Sigmoid colon (tissue), 7 donors: Measurements from ENCODE around the gene ABAT. TPM values are rescaled to one million over a fixed set of nuclear protein-coding genes. Genes with fewer than 3 reads are reported as not detected.

Experiments used
- DNase-seq: peaks from one replicate; pipeline ENCODE4 v3.0.0-alpha.2; 2019
- H3K27ac ChIP-seq, 4 donors: fragments of 200-600 bp; sonication (generic); one replicate each; pipeline ENCODE4 v1.5.1; 2016 to 2019; ENCODE audit warnings: mild to moderate bottlenecking in 1 of 4
- H3K27me3 ChIP-seq, 3 donors: fragments of 200-600 bp; sonication (generic); one replicate each; pipeline ENCODE4 v1.5.1; 2019; ENCODE audit warnings: mild to moderate bottlenecking in 1 of 3
- H3K36me3 ChIP-seq, 4 donors: fragments of 200-600 bp; sonication (generic); one replicate each; pipeline ENCODE4 v1.5.1; 2016 to 2019
- H3K4me1 ChIP-seq, 4 donors: fragments of 200-600 bp; sonication (generic); one replicate each; pipeline ENCODE4 v1.5.1; 2017 to 2019
- H3K4me3 ChIP-seq, 4 donors: fragments of 200-600 bp; sonication (generic); one replicate each; pipeline ENCODE4 v1.5.1; 2017 to 2019; ENCODE audit warnings: mild to moderate bottlenecking in 2 of 4, moderate library complexity in 1 of 4
- H3K9me3 ChIP-seq, 4 donors: fragments of 200-600 bp in 3 of 4; sonication (generic) in 3 of 4; one replicate each; pipeline versions ENCODE4 v1.5.1 to v1.6.1; 2013 to 2019
- CTCF ChIP-seq, 4 experiments: fragments of 450-650 bp in 3 of 4; fragments of 200-600 bp in 1 of 4; IDR thresholded peaks; one replicate each; pipeline ENCODE4 v1.5.1; 2016 to 2019; ENCODE audit warnings: antibody characterized with exemption in 4 of 4, mild to moderate bottlenecking in 3 of 4, moderate library complexity in 2 of 4
- EP300 ChIP-seq, 4 donors: sonication (generic); formaldehyde crosslinking; IDR thresholded peaks; one replicate each; pipeline ENCODE4 v1.6.1; 2017; ENCODE audit warnings: antibody characterized with exemption in 4 of 4
- POLR2A ChIP-seq, 2 donors: fragments of 450-650 bp; IDR thresholded peaks; one replicate each; pipeline ENCODE4 v1.6.1; 2016; ENCODE audit warnings: antibody characterized with exemption in 2 of 2, mild to moderate bottlenecking in 2 of 2, moderate library complexity in 2 of 2
- POLR2AphosphoS5 ChIP-seq, 4 donors: sonication (generic); formaldehyde crosslinking; IDR thresholded peaks; one replicate each; pipeline ENCODE4 v1.6.1; 2017; ENCODE audit warnings: antibody characterized with exemption in 4 of 4
- WGBS, 2 donors: extraction: QIAGEN DNeasy Blood & Tissue Kit; methylation state at CpG; one replicate each; pipeline ENCODE4 v1.1.7; 2013; 5-methylcytosine and 5-hydroxymethylcytosine counted together
- intact Hi-C: fragments of 100-400 bp; cut with DNase I; formaldehyde crosslinking; loops from one replicate; pipeline ENCODE4 v1.15.1; 2023
- polyA plus RNA-seq, 3 donors: library from polyadenylated mRNA; stranded (reverse); fragments of 200-250 nt; gene quantifications; one replicate each; pipeline ENCODE4 v1.2.3, GENCODE V29; 2013
- total RNA-seq, 4 donors: library from RNA; depleted of rRNA; stranded (reverse); fragments of >200 nt; gene quantifications; one replicate each; pipeline ENCODE4 v1.1.0, GENCODE V29; 2016
- donor health status: healthy with polysubstance abuse.
- donor health status: Bipolar disorder and iron deficiency.
- donor health status: healthy.

ABAT gene
- total RNA-seq: 1 to 10 TPM; 4.1 to 8.3 (median 6.0) TPM
- polyA plus RNA-seq: 10 to 100 TPM in 1 of 3 donors, 1 to 10 TPM in 2; 8.2 to 12.0 (median 9.6) TPM

DNA sequence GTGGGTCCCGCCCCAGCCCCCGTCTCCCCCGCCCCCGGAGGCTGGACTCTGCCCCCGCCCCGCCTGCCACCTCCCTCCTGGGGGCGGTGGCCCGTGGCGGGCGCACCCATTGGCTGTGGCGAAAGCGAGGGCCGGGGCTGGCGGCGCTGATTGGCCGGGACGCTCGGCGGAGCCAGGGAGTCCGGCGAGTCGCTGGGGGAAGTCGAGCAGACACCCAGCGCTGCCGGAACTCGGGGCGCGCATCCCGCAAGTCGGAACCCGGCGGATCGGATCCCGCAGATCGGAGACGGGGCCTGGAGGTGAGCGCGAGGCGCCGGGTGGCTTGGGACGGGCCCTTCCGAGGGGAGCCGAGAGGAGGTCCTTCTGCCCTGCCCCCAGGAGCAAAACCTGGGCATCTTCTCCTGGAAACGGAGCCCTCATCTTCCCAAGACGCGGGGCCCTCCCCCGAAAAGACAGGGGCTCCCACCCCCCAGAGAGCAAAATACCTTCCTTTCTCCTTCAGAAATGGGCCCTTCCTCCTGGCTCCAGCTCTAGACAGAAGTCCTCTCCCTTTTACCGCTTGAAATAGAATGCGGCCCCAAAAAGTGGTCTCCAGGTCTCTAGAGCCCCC lies at the start of gene ABAT:
TSS of gene ABAT (plus strand) at position 205 of the 610 bp plus-strand sequence. CDS start 61,123 bp downstream, outside the sequence.
- TF ChIP-seq EP300 (IDR thresholded peaks at IDR 0.05): no peak
- peak in 1 of 2 donors; percentile 20 for TF ChIP-seq POLR2A (IDR thresholded peaks at IDR 0.05)
- peak; percentile 20 to 73 (median 61) for TF ChIP-seq POLR2AphosphoS5 (IDR thresholded peaks at IDR 0.05)
- H3K36me3 ChIP-seq: no peaks in the 10 kb centered on the region
- H3K4me3 ChIP-seq: peak within 1 kb of the TSS; percentile 27 to 64 (median 58)
- peak within 1 kb of the TSS in 2 of 4 donors; percentile 22 to 50 for H3K27ac ChIP-seq
- H3K9me3 ChIP-seq: no peaks in the 10 kb centered on the region
- DNase-seq: peak; percentile 94
- 2% methylated on average over 49 of the region's 49 CpGs for WGBS, 2 donors
- peaks cover 0 to 14% (median 11%) of the 10 kb centered on the region in 4 donors for H3K4me1 ChIP-seq
- intact Hi-C loops: loop anchor here (5.0 kb wide), 1 partner anchor 193 kb away; the partner anchor contains the start of gene CARHSP1
- H3K27me3 ChIP-seq: no peaks in the 10 kb centered on the region

GRCh38 chr16:8625491-8626087 lies 48.8 kb upstream of the ABAT start:
- no peaks in the 10 kb centered on the region for H3K9me3 ChIP-seq
- intact Hi-C loops: no loop called here
- H3K27me3 ChIP-seq: no peaks in the 10 kb centered on the region
- peaks cover 0 to 20% (median 10%) of the 10 kb centered on the region in 4 donors for H3K4me1 ChIP-seq
- peak; percentile 21 for DNase-seq
- TF ChIP-seq EP300 (IDR thresholded peaks at IDR 0.05) (no peak), POLR2A (IDR thresholded peaks at IDR 0.05) (no peak), POLR2AphosphoS5 (IDR thresholded peaks at IDR 0.05) (no peak), CTCF (IDR thresholded peaks at IDR 0.05) (no peak)
- 95 to 96% methylated on average over 10 of the region's 10 CpGs for WGBS, 2 donors
- H3K4me3 ChIP-seq: no peak overlapping the region
- H3K36me3 ChIP-seq: peaks cover 25 to 55% (median 46%) of the 10 kb centered on the region in 4 donors
- no peak overlapping the region for H3K27ac ChIP-seq

DNA sequence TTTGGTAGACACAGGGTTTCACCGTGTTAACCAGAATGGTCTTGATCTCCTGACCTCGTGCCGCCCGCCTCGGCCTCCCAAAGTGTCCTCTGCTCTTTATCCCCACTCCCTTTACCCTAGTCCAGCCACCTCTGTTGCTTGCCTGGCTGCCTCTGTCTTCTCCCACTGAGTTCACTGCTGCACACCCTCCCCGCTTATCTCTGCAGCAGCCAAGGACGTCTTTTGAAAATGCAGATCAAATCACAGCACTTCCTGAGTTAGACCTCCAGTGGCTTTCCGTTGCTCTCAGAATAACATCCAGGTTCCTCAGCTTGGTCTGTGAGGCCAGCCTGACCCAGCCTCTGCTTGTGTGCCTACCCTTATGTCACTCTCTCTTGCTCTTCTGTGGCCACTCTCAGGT lies 47.5 kb upstream of the ABAT start:
- Histone ChIP-seq H3K27me3 (no peaks in the 10 kb centered on the region), H3K4me3 (no peak overlapping the region), H3K4me1 (peaks cover 0 to 20% (median 10%) of the 10 kb centered on the region in 4 donors), H3K27ac (no peak overlapping the region), H3K9me3 (no peaks in the 10 kb centered on the region), H3K36me3 (peaks cover 31 to 68% (median 51%) of the 10 kb centered on the region in 4 donors)
- no peak for TF ChIP-seq EP300 (IDR thresholded peaks at IDR 0.05)
- TF ChIP-seq POLR2A (IDR thresholded peaks at IDR 0.05): no peak
- no peak for TF ChIP-seq CTCF (IDR thresholded peaks at IDR 0.05)
- no peak for TF ChIP-seq POLR2AphosphoS5 (IDR thresholded peaks at IDR 0.05)
- DNase-seq: peak; percentile 36
- WGBS, 2 donors: 94% methylated on average over 8 of the region's 8 CpGs
- intact Hi-C loops: no loop called here

DNA sequence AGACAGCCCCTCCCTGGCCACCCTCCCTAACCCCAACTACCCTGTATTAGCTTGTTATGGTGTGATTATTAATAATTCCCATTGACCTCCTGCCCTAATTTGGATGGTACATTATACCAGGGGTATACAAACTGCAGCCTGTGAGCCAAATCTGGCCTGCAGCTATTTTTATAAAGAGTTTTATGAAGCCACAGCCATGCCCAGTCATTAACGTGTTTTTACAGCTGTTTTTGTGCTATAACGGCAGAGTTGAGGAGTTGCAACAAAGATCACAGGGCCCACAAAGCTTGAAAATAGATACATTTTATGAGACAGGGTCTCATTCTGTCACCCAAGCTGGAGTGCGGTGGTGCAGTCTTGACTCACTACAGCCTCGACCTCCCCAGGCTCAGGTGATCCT lies 47.0 kb upstream of the ABAT start:
- no peaks in the 10 kb centered on the region for H3K9me3 ChIP-seq
- H3K4me1 ChIP-seq: peaks cover 0 to 16% (median 6%) of the 10 kb centered on the region in 4 donors
- H3K36me3 ChIP-seq: peaks cover 31 to 74% (median 53%) of the 10 kb centered on the region in 4 donors
- H3K27ac ChIP-seq: no peak overlapping the region
- peak; percentile 3 for DNase-seq
- H3K27me3 ChIP-seq: no peaks in the 10 kb centered on the region
- no peak overlapping the region for H3K4me3 ChIP-seq
- 58 to 78% methylated on average over 4 of the region's 4 CpGs for WGBS, 2 donors
- TF ChIP-seq CTCF (IDR thresholded peaks at IDR 0.05) (no peak), POLR2A (IDR thresholded peaks at IDR 0.05) (no peak), POLR2AphosphoS5 (IDR thresholded peaks at IDR 0.05) (no peak), EP300 (IDR thresholded peaks at IDR 0.05) (no peak)
- intact Hi-C loops: no loop called here

DNA sequence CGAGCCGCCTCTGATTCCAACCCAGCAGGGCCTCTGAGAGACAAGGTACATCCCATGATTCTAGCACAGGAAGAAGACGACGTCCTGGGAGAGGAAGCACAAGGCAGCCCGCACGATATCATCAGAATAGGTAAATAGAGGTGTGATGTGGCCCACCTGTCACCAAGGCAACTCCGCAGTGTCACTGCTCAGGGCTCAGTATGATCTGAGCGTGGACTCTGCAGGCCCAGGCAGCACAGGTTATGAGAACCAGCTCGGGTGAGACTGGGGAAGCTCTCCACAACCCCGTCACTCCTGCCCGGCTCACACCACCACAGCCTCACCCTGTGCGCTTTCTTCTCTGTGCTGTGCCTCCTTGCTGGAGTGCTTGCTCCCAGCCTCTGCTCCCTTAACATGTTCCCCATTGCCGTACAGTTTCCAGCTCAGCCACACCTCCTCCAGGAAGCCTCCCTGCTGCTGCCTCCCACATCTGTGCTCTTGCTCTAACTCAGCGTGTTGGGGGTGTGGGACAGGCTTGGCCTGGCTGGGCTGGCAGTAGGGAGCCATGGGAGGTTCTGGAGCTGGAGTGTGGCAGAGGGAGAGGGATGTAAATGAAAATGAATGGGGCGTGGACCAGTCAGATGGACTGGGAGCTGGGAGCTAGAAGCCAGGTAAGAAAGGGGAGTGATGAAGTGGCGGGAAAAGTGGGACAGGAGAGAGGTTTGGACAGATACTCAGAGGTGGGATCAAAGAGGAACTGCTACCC lies 45.3 kb upstream of the ABAT start:
- intact Hi-C loops: no loop called here
- TF ChIP-seq EP300 (IDR thresholded peaks at IDR 0.05) (no peak), CTCF (IDR thresholded peaks at IDR 0.05) (no peak), POLR2AphosphoS5 (IDR thresholded peaks at IDR 0.05) (no peak), POLR2A (IDR thresholded peaks at IDR 0.05) (no peak)
- Histone ChIP-seq H3K9me3 (no peaks in the 10 kb centered on the region), H3K4me3 (no peak overlapping the region), H3K27me3 (no peaks in the 10 kb centered on the region), H3K36me3 (peaks cover 31 to 91% (median 60%) of the 10 kb centered on the region in 4 donors), H3K27ac (no peak overlapping the region), H3K4me1 (no peaks in the 10 kb centered on the region)
- DNase-seq: peak; percentile 45
- WGBS, 2 donors: 95% methylated on average over 16 of the region's 16 CpGs
